ENCODE measurements around the gene PTPRA. TPM values are rescaled to one million over a fixed set of nuclear protein-coding genes. Genes with fewer than 3 reads are reported as not detected.
"Not testable (repeated sequence)": the region's sequence is repeated elsewhere in the genome, so short reads cannot be mapped to it uniquely, and the experiment has no call there.

The PTPRA gene
- total RNA-seq, 4 donors from 2014 or later: 73.4 to 110 (median 93.1) TPM

DNA sequence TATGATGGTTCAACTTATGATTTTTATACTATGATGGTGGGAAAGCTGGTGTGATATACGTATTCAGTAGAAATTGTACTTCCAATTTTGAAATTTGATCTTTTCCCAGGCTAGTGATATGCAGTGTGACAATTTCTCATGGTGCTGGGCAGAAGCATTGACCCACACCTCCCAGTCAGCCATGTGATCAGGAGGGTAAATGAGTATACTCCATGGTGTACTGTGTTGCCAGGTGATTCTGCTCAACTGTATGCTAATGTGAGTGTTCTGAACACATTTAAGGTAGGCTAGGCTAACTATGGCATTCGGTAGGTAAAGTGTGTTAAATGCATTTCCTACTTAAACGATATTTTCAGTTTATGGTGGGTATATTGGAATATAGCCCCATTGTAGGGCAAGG lies 19.1 kb downstream of the PTPRA start:
- DNase-seq: no peak

DNA sequence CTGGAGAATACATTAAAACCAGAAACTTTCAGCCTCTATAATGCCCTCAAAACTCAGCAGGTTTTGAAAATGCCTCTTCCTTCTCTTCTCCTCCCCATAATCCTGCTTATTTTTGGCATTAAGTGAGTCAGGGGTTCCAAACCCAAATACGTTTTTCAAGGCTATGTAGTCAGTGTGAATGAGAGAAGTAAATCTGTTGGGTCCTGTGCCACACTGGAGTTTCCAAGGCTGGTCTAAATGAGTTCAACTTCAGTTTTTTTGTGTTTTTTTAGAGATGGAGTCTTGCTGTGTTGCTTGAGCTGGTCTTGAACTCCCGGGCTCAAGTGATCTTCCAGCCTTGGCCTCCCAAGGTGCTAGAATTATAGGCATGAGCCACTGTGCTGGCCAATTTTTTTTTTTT lies 20.9 kb downstream of the PTPRA start:
- no peaks in the 10 kb centered on the region for H3K27me3 ChIP-seq
- 91 to 95% methylated on average over 2 of the region's 2 CpGs for WGBS, 2 donors
- no peak for TF ChIP-seq POLR2A (IDR thresholded peaks at IDR 0.05)
- TF ChIP-seq, protein P1, sequence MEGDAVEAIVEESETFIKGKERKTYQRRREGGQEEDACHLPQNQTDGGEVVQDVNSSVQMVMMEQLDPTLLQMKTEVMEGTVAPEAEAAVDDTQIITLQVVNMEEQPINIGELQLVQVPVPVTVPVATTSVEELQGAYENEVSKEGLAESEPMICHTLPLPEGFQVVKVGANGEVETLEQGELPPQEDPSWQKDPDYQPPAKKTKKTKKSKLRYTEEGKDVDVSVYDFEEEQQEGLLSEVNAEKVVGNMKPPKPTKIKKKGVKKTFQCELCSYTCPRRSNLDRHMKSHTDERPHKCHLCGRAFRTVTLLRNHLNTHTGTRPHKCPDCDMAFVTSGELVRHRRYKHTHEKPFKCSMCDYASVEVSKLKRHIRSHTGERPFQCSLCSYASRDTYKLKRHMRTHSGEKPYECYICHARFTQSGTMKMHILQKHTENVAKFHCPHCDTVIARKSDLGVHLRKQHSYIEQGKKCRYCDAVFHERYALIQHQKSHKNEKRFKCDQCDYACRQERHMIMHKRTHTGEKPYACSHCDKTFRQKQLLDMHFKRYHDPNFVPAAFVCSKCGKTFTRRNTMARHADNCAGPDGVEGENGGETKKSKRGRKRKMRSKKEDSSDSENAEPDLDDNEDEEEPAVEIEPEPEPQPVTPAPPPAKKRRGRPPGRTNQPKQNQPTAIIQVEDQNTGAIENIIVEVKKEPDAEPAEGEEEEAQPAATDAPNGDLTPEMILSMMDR (IDR thresholded peaks at IDR 0.05): no peak
- H3K27ac ChIP-seq: no peak overlapping the region
- intact Hi-C loops (cut with DNase I): no loop called here
- H3K4me3 ChIP-seq (replicated peaks in 1 of 3): no peak overlapping the region
- peaks cover 0 to 9% of the 10 kb centered on the region in 2 donors for H3K4me1 ChIP-seq
- H3K36me3 ChIP-seq: no peaks in the 10 kb centered on the region
- no peaks in the 10 kb centered on the region for H3K9me3 ChIP-seq
- no peak for DNase-seq

More for the DNA sequence above, 19.1 kb downstream of the PTPRA start:
- Histone ChIP-seq H3K36me3 (no peaks in the 10 kb centered on the region), H3K27me3 (no peaks in the 10 kb centered on the region), H3K9me3 (no peaks in the 10 kb centered on the region), H3K4me1 (peaks cover 4 to 13% of the 10 kb centered on the region in 2 donors), H3K4me3 (replicated peaks in 1 of 3) (no peak overlapping the region), H3K27ac (no peak overlapping the region)
- WGBS, 2 donors: 93 to 95% methylated on average over 3 of the region's 3 CpGs
- no peak for TF ChIP-seq POLR2A (IDR thresholded peaks at IDR 0.05)
- TF ChIP-seq, protein P1 (IDR thresholded peaks at IDR 0.05): no peak
- intact Hi-C loops (cut with DNase I): no loop called here

- WGBS, 2 donors: 97 to 98% methylated on average over 3 of the region's 3 CpGs
- intact Hi-C loops (cut with DNase I); DNase-seq; H3K27me3 ChIP-seq; H3K4me3 ChIP-seq (replicated peaks in 1 of 3); H3K9me3 ChIP-seq; H3K36me3 ChIP-seq; H3K4me1 ChIP-seq; H3K27ac ChIP-seq: not testable (repeated sequence)
Measured at GRCh38 chr20:2895154-2895553, 21.9 kb downstream of the PTPRA start.

DNA sequence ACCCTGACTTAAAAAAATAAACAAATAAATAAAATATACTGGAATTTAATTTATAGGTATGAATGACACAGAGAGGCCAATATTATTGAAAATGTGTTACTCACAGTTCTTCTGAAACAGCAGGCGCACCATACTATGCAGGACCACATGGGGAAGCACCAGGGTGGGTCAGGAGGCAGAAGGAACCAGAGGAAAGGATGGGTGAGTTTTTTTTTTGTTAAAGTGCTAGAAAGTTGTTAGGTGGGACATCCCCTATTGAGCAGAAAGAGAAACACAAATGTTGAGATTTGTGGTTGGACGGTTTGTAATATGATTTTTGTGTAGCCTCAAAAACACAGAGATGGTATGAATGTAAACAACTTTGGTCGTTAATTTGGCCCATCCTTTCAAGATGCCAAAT lies 26.0 kb downstream of the PTPRA start:
- Histone ChIP-seq H3K27me3 (no peaks in the 10 kb centered on the region), H3K36me3 (no peaks in the 10 kb centered on the region), H3K4me3 (replicated peaks in 1 of 3) (no peak overlapping the region), H3K9me3 (no peaks in the 10 kb centered on the region), H3K4me1 (no peaks in the 10 kb centered on the region), H3K27ac (no peak overlapping the region)
- intact Hi-C loops (cut with DNase I): no loop called here
- no peak for TF ChIP-seq POLR2A (IDR thresholded peaks at IDR 0.05)
- TF ChIP-seq, protein P1 (IDR thresholded peaks at IDR 0.05): no peak
- DNase-seq: no peak
- 93 to 96% methylated on average over 3 of the region's 3 CpGs for WGBS, 2 donors

DNA sequence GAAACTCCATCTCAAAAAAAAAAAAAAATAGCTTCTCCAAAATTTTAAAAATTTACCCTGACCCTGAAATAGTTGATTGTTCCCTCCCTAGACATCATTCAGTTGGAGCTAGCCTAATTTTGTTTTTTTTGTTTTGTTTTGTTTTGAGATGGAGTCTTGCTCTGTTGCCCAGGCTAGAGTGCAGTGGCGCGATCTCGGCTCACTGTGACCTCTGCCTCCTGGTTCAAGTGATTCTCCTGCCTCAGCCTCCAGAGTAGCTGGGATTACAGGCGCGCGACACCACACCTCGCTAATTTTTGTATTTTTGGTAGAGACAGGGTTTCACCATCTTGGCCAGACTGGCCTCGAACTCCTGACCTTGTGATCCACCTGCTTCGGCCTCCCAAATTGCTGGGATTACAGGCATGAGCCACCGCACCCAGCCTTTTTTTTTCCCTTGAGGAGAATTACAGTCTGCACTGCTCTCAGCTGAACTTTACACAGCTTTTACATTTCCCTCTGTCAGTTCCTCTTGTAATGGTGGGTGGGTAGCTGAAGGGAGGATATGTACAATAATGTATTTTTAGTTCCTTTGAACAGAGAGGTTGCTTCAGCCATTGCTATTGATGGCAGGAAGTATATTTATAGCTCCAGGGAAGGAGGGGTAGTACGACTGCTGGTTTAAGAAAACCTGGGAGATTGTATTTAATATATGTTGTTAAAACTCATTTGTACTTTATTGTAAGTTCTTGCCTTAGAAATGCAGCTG lies 27.7 kb downstream of the PTPRA start:
- H3K36me3 ChIP-seq: no peaks in the 10 kb centered on the region
- no peak for TF ChIP-seq POLR2A (IDR thresholded peaks at IDR 0.05)
- TF ChIP-seq, protein P1 (IDR thresholded peaks at IDR 0.05): no peak
- no peak overlapping the region for H3K4me3 ChIP-seq (replicated peaks in 1 of 3)
- no peaks in the 10 kb centered on the region for H3K27me3 ChIP-seq
- DNase-seq: no peak
- no peak overlapping the region for H3K27ac ChIP-seq
- intact Hi-C loops (cut with DNase I): no loop called here
- H3K9me3 ChIP-seq: no peaks in the 10 kb centered on the region
- H3K4me1 ChIP-seq: no peaks in the 10 kb centered on the region
- WGBS, 2 donors: 85 to 90% methylated on average over 11 of the region's 11 CpGs

Data from thyroid gland (tissue), 4 donors.